Measurements from ENCODE around the gene SF3B2. TPM values are rescaled to one million over a fixed set of nuclear protein-coding genes. Genes with fewer than 3 reads are reported as not detected.

SF3B2 gene
- total and polyA plus RNA-seq, 2 donors (not counting 3 experiments of a cell fraction or from before 2014, with no cell fraction given): 99.4 to 196 TPM

GRCh38 chr11:66069715-66070603 lies 17.8 kb downstream of the SF3B2 start, which contains the start of gene PACS1:
PACS1 (plus strand) TSS chr11:66070272; CDS start chr11:66070487, 215 bp downstream.
- peak within 1 kb of the TSS; percentile 59 for H3K9ac ChIP-seq (replicated peaks; ENCODE audit: extremely low read depth, insufficient read depth, low read length)
- H3K4me1 ChIP-seq (ENCODE audit: control insufficient read depth, extremely low read depth, insufficient read depth, low read length): peaks cover 21% of the 10 kb centered on the region
- peak within 1 kb of the TSS; percentile 43 for H3K27ac ChIP-seq (ENCODE audit: insufficient read depth, low read depth, low read length)
- intact Hi-C loops (cut with micrococcal nuclease): loop anchor here (5.0 kb wide), 1 partner anchor 42 kb away; no protein-coding TSS in a partner anchor
- ChIA-PET CTCF (interaction anchor here (0.7 to 5.6 kb wide), 9 partner anchors 12 to 189 kb away, joined by 3 to 85 read pairs (median 5); partner anchors contain the start of genes CCDC85B and SF3B2), POLR2A (no interaction called here)
- peak within 1 kb of the TSS; percentile 70 to 91 (median 86) for H3K4me3 ChIP-seq (replicated peaks in 1 of 3; ENCODE audit: insufficient read depth in 1 of 3, low read depth in 1 of 3, low read length in 3 of 3)
- H3K36me3 ChIP-seq (ENCODE audit: control insufficient read depth in 2 of 2, extremely low read depth in 1 of 2, insufficient read depth in 2 of 2, low read length in 2 of 2): peaks cover 22 to 24% of the 10 kb centered on the region in 2 experiments
- FAIRE-seq: peak; percentile 82
- H2AFZ ChIP-seq (ENCODE audit: low read depth, low read length): peak within 1 kb of the TSS; percentile 34
- dilution Hi-C loops (cut with MboI; ENCODE audit: extremely low pct_ligation_motif_present, low sequenced_read_pairs): no loop called here
- H4K20me1 ChIP-seq (replicated peaks; ENCODE audit: control insufficient read depth, extremely low read depth, insufficient read depth, low read length): peaks cover 2% of the 10 kb centered on the region
- no peaks in the 10 kb centered on the region for H3K9me1 ChIP-seq (replicated peaks; ENCODE audit: control insufficient read depth, extremely low read depth, insufficient read depth, low read length)
- no peaks in the 10 kb centered on the region for H3K9me3 ChIP-seq (replicated peaks; ENCODE audit: control insufficient read depth, insufficient read depth, low read length)
- BruUV-seq (replicated peaks): no TSS peak
- peaks cover 31% of the 10 kb centered on the region for H3K79me2 ChIP-seq (ENCODE audit: control insufficient read depth, insufficient read depth, low read length)
- H3K4me2 ChIP-seq (ENCODE audit: insufficient read depth, low read length): peak within 1 kb of the TSS; percentile 97
- peak; percentile 69 for DNase-seq (ENCODE audit: low read depth, low spot score)
- H3K27me3 ChIP-seq (ENCODE audit: control insufficient read depth in 2 of 2, insufficient read depth in 2 of 2, low read length in 2 of 2): no peaks in the 10 kb centered on the region
- TF ChIP-seq CTCF (IDR thresholded peaks at IDR 0.05; ENCODE audit: extremely low read depth in 1 of 2, insufficient read depth in 1 of 2, low read depth in 1 of 2, low read length in 2 of 2) (peak in 1 of 2 donors; percentile 0), POLR2A (IDR thresholded peaks at IDR 0.05; ENCODE audit: low read depth, low read length) (peak; percentile 73), MYC (IDR thresholded peaks at IDR 0.05; ENCODE audit: low read depth, low read length) (no peak), POLR2AphosphoS5 (IDR thresholded peaks at IDR 0.05; ENCODE audit: insufficient read depth, low read depth, low read length) (peak; percentile 70)

Data from endothelial cell of umbilical vein (primary cell).